H1 (cell line): ENCODE results near the gene CORO6. TPM values are rescaled to one million over a fixed set of nuclear protein-coding genes. Genes with fewer than 3 reads are reported as not detected.
A peak's percentile ranks its signal among the peaks of the same experiment; 100 is the strongest.

Source experiments
- CTCF ChIA-PET: fragments of 300-600 bp; sonication (Branson Sonifier 250); formaldehyde crosslinking; loops from one replicate; lab custom pipeline; 2021; ENCODE audit not compliant: partially characterized antibody; lab: Charles Lee
- POLR2A ChIA-PET: fragments of 300-600 bp; sonication (Branson Sonifier 250); formaldehyde crosslinking; loops from one replicate; lab custom pipeline; 2021; ENCODE audit warnings: inconsistent platforms; ENCODE audit not compliant: partially characterized antibody; lab: Charles Lee
- DNase-seq, 2 experiments: peaks; one replicate each; pipeline versions ENCODE4 v3.0.0 to v3.0.0-alpha.2; 2010 to 2022; ENCODE audit warnings: low spot score in 2 of 2, low read depth in 1 of 2, mixed read lengths in 1 of 2
- FAIRE-seq: peaks from 2 replicates; lab custom pipeline; 2011; peaks lifted over from hg19 to GRCh38; lab: Jason Lieb, UNC
- H2AFZ ChIP-seq: 2 replicates; pipeline ENCODE4 v1.8.1; 2012; ENCODE audit warnings: low read length, inconsistent platforms
- H2AK5ac ChIP-seq: 2 replicates; pipeline ENCODE4 v1.6.1; 2013; ENCODE audit warnings: low read depth, low read length
- H2BK120ac ChIP-seq: replicated peaks from 2 replicates; pipeline ENCODE3; 2013; ENCODE audit warnings: low read depth, low read length, inconsistent platforms
- H2BK12ac ChIP-seq: 2 replicates; pipeline ENCODE4 v1.6.1; 2013; ENCODE audit warnings: low read depth, low read length
- H2BK15ac ChIP-seq: 2 replicates; pipeline ENCODE4 v1.6.1; 2013; ENCODE audit warnings: low read length
- H2BK20ac ChIP-seq: 2 replicates; pipeline ENCODE4 v1.6.1; 2013; ENCODE audit warnings: low read length
- H2BK5ac ChIP-seq: 2 replicates; pipeline ENCODE4 v1.6.1; 2013; ENCODE audit warnings: low read depth, low read length
- H3K14ac ChIP-seq: 2 replicates; pipeline ENCODE4 v1.6.1; 2013; ENCODE audit warnings: inconsistent platforms; ENCODE audit not compliant: insufficient read length
- H3K18ac ChIP-seq: 2 replicates; pipeline ENCODE4 v1.6.1; 2013; ENCODE audit warnings: low read length; ENCODE audit errors: extremely low read depth
- H3K23ac ChIP-seq: 2 replicates; pipeline ENCODE4 v1.6.1; 2013; ENCODE audit warnings: inconsistent platforms; ENCODE audit not compliant: insufficient read length
- H3K23me2 ChIP-seq: 2 replicates; pipeline ENCODE4 v1.6.1; 2013; ENCODE audit warnings: low read depth, low read length
- H3K27ac ChIP-seq: 2 replicates; pipeline ENCODE4 v1.6.1; 2011; ENCODE audit warnings: low read depth, low read length, inconsistent platforms
- H3K27me3 ChIP-seq, 4 experiments: replicated peaks in 1 of 4; 1 replicate in 1 of 4; 2 replicates in 3 of 4; pipeline versions ENCODE4 v1.6.1 to v1.8.1; 2011 to 2013; ENCODE audit warnings: low read length in 3 of 4, mild to moderate bottlenecking in 3 of 4, inconsistent platforms in 2 of 4, mixed read lengths in 2 of 4, moderate library complexity in 1 of 4; ENCODE audit not compliant: control insufficient read depth in 3 of 4, insufficient read depth in 3 of 4; ENCODE audit errors: extremely low read depth in 1 of 4
- H3K36me3 ChIP-seq, 4 experiments: 2 replicates each; pipeline versions ENCODE4 v1.6.1 to v1.8.1; 2011 to 2013; ENCODE audit warnings: mild to moderate bottlenecking in 4 of 4, low read length in 3 of 4, moderate library complexity in 2 of 4, control low read depth in 1 of 4, inconsistent platforms in 1 of 4; ENCODE audit not compliant: insufficient read depth in 4 of 4, control insufficient read depth in 2 of 4
- H3K4ac ChIP-seq: replicated peaks from 2 replicates; pipeline ENCODE3; 2013; ENCODE audit warnings: low read length, low read depth, mixed read lengths, inconsistent platforms; ENCODE audit not compliant: insufficient read length
- H3K4me1 ChIP-seq, 4 experiments: replicated peaks in 1 of 4; 1 replicate in 1 of 4; 2 replicates in 3 of 4; pipeline versions ENCODE4 v1.6.1 to v1.8.1; 2011 to 2013; ENCODE audit warnings: low read length in 3 of 4, inconsistent platforms in 2 of 4, mixed read lengths in 1 of 4; ENCODE audit not compliant: insufficient read depth in 4 of 4, control insufficient read depth in 3 of 4
- H3K4me2 ChIP-seq, 2 experiments: 2 replicates each; pipeline versions ENCODE4 v1.6.1 to v1.8.1; 2011 to 2013; ENCODE audit warnings: low read depth in 2 of 2, low read length in 2 of 2, control low read depth in 1 of 2, inconsistent platforms in 1 of 2, mild to moderate bottlenecking in 1 of 2; ENCODE audit not compliant: insufficient read depth in 1 of 2
- H3K4me3 ChIP-seq, 4 experiments: fragments of 200-600, 300-600 bp in 1 of 4; sonication (generic), shearing (Covaris generic), sonication (Bioruptor Twin) in 1 of 4; 2 replicates each; pipeline versions ENCODE4 v1.5.1 to v1.8.1; 2011 to 2016; ENCODE audit warnings: low read length in 4 of 4, low read depth in 3 of 4, control low read depth in 2 of 4, inconsistent platforms in 2 of 4, mild to moderate bottlenecking in 2 of 4, mixed read lengths in 1 of 4, moderate library complexity in 1 of 4; ENCODE audit not compliant: insufficient read depth in 2 of 4; ENCODE audit errors: extremely low read depth in 1 of 4
- H3K56ac ChIP-seq: replicated peaks from 2 replicates; pipeline ENCODE3; 2013; ENCODE audit warnings: low read depth, mild to moderate bottlenecking, mixed read lengths, low read length, inconsistent platforms; ENCODE audit not compliant: insufficient read length
- H3K79me1 ChIP-seq: 2 replicates; pipeline ENCODE4 v1.6.1; 2013; ENCODE audit warnings: low read depth, low read length, control low read depth
- H3K79me2 ChIP-seq, 2 experiments: 2 replicates each; pipeline versions ENCODE4 v1.6.1 to v1.8.1; 2012 to 2013; ENCODE audit warnings: low read length in 2 of 2, mild to moderate bottlenecking in 2 of 2, inconsistent platforms in 1 of 2; ENCODE audit not compliant: insufficient read depth in 2 of 2, control insufficient read depth in 1 of 2
- H3K9ac ChIP-seq, 4 experiments: replicated peaks in 1 of 4; 1 replicate in 1 of 4; 2 replicates in 3 of 4; pipeline versions ENCODE4 v1.6.1 to v1.8.1; 2011 to 2013; ENCODE audit warnings: low read depth in 3 of 4, low read length in 3 of 4, control low read depth in 2 of 4, mild to moderate bottlenecking in 2 of 4, moderate library complexity in 2 of 4, inconsistent platforms in 1 of 4; ENCODE audit errors: extremely low read depth in 1 of 4
- H3K9me3 ChIP-seq, 2 experiments: 2 replicates each; pipeline versions ENCODE4 v1.6.1 to v1.8.1; 2012 to 2013; ENCODE audit warnings: mild to moderate bottlenecking in 2 of 2, moderate library complexity in 2 of 2, control low read depth in 1 of 2, inconsistent platforms in 1 of 2, low read depth in 1 of 2, low read length in 1 of 2, mixed read lengths in 1 of 2; ENCODE audit not compliant: insufficient read depth in 2 of 2
- H4K20me1 ChIP-seq, 2 experiments: replicated peaks in 1 of 2; 2 replicates each; pipeline versions ENCODE3 to v1.8.1; 2011 to 2013; ENCODE audit warnings: inconsistent platforms in 2 of 2, low read length in 2 of 2, mild to moderate bottlenecking in 1 of 2; ENCODE audit not compliant: insufficient read depth in 2 of 2, control insufficient read depth in 1 of 2
- H4K5ac ChIP-seq: 2 replicates; pipeline ENCODE4 v1.6.1; 2013; ENCODE audit warnings: low read length, low read depth, mixed read lengths, inconsistent platforms; ENCODE audit not compliant: insufficient read length
- H4K8ac ChIP-seq: 2 replicates; pipeline ENCODE4 v1.8.0; 2013; ENCODE audit warnings: mild to moderate bottlenecking, moderate library complexity, low read length, inconsistent platforms; ENCODE audit not compliant: insufficient read depth; ENCODE audit errors: extremely low read depth
- H4K91ac ChIP-seq: replicated peaks from 2 replicates; pipeline ENCODE3; 2013; ENCODE audit warnings: low read length, mixed read lengths, inconsistent platforms; ENCODE audit not compliant: insufficient read length
- CREB1 ChIP-seq: IDR thresholded peaks from 2 replicates; pipeline ENCODE4 v1.6.1; 2012; ENCODE audit warnings: inconsistent platforms
- KDM4A ChIP-seq: IDR thresholded peaks from one replicate; pipeline ENCODE4 v1.7.1; 2012; ENCODE audit warnings: low read depth, mild to moderate bottlenecking, moderate library complexity, low read length, inconsistent platforms; ENCODE audit not compliant: severe bottlenecking
- POU5F1 ChIP-seq: IDR thresholded peaks from 2 replicates; pipeline ENCODE4 v1.6.1; 2011; ENCODE audit warnings: low read depth, mild to moderate bottlenecking, low read length, moderate library complexity
- WGBS, 2 experiments: shearing (Covaris generic) in 1 of 2; methylation state at CpG; one replicate each; pipeline versions ENCODE4 v1.1.6 to v1.1.7; 2013 to 2015; ENCODE audit warnings: low lambda C conversion rate in 2 of 2, mixed read lengths in 2 of 2, inconsistent platforms in 1 of 2, low coverage in 1 of 2, missing lambda C conversion rate in 1 of 2; ENCODE audit not compliant: insufficient replicate concordance in 2 of 2, insufficient coverage in 1 of 2, insufficient read length in 1 of 2; ENCODE audit errors: extremely low coverage in 1 of 2, missing lambda C conversion rate in 1 of 2; 5-methylcytosine and 5-hydroxymethylcytosine counted together
- polyA plus RNA-seq, 7 experiments: library from polyadenylated mRNA; depleted of rRNA in 3 of 7; stranded (reverse) in 5 of 7; unstranded in 2 of 7; fragments of >200 nt in 5 of 7; fragments of 200-250 nt in 2 of 7; gene quantifications; 1 replicate in 5 of 7; 2 replicates in 1 of 7; 4 replicates in 1 of 7; pipeline versions ENCODE4 v1.2.1 to v1.2.3, GENCODE V29; 2011 to 2013; ENCODE audit warnings: missing spikeins in 2 of 7, mixed read lengths in 2 of 7
- total RNA-seq: library from RNA; stranded (reverse); fragmentation: NEBNext Ultra II Directional; extraction: Animal tissue kit (Norgen Biotek cat#: 25700); gene quantifications from 2 replicates; pipeline ENCODE4 v1.2.1, GENCODE V29; 2021

CORO6 gene
- total and polyA plus RNA-seq, 2 of the 8 experiments (the other 6 are each of a cell fraction or from before 2014, with no cell fraction given): 2.5 to 8.6 TPM

DNA sequence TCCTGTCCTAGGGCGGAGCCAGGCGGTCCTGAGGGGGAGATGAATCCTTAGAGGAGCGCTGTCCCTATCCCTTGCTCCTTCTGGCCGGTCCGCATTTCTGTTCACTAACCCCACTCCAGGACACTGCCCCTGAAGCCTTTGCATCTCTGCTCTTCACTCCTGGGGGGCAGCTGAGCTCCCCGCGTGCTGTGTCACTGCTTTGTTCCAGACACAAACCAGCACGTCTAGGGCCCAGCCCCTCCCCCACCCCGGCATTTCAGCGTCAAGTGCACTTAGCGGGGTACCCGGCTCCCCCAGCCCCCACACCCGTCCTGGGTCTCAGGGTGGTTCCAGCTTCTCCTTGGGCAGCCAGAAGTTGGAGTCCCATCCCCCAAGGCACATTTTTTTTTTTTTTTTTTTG lies 8.9 kb downstream of the CORO6 start:
- peak overlapping the region; percentile 61 for H4K91ac ChIP-seq
- H3K9me3 ChIP-seq: peaks cover 0 to 11% of the 10 kb centered on the region in 2 experiments; a peak in 1 of 4 replicates
- 0 out of 2 replicates have a peak, but pooled peaks cover 2% of the 10 kb centered on the region for H3K79me1 ChIP-seq
- no peak overlapping the region for H3K56ac ChIP-seq
- FAIRE-seq (no peak), DNase-seq (no peak)
- H4K8ac ChIP-seq: peak overlapping the region; percentile 84; the same call in 1 of the 2 replicates
- no peak overlapping the region for H3K4ac ChIP-seq
- peaks cover 0 to 7% (median 0%) of the 10 kb centered on the region in 4 experiments; a peak in 1 of 8 replicates for H3K36me3 ChIP-seq
- peaks cover 3 to 5% of the 10 kb centered on the region in 2 experiments for H4K20me1 ChIP-seq
- no peak overlapping the region for H3K14ac ChIP-seq
- WGBS, 2 experiments: 35% methylated on average over 12 of the region's 13 CpGs; no CpG with 5 or more reads in 1 of the 2 experiments
- no peak overlapping the region; the same call in 1 of the 2 replicates for H3K18ac ChIP-seq
- H3K9ac ChIP-seq: 0 out of 7 replicates have a peak overlapping the region, but pooled peaks of 1 of the 4 experiments have one; percentile 4
- H2AFZ ChIP-seq: peak overlapping the region; percentile 9; the same call in 1 of the 2 replicates
- no peak overlapping the region for H2BK5ac ChIP-seq
- H3K23me2 ChIP-seq: peaks cover 13% of the 10 kb centered on the region
- peak overlapping the region; percentile 85; the same call in 1 of the 2 replicates for H2AK5ac ChIP-seq
- no peak overlapping the region for H4K5ac ChIP-seq
- H3K27ac ChIP-seq: no peak overlapping the region
- H3K4me1 ChIP-seq: peaks cover 10 to 38% (median 32%) of the 10 kb centered on the region in 4 experiments
- 0 out of 2 replicates have a peak overlapping the region, but pooled peaks have one; percentile 29 for H2BK15ac ChIP-seq
- ChIA-PET POLR2A (interaction anchor here (0.6 to 1.3 kb wide), 4 partner anchors 13 to 1173 kb away, joined by 3 to 4 read pairs (median 3); no protein-coding TSS in a partner anchor), CTCF (interaction anchor here (0.6 to 13.1 kb wide), 13 partner anchors 9 to 481 kb away, joined by 3 to 193 read pairs (median 4); partner anchors contain the start of genes ABHD15, ANKRD13B and TP53I13)
- peak overlapping the region; percentile 46 to 75 for H3K4me2 ChIP-seq
- no peak for TF ChIP-seq POU5F1
- TF ChIP-seq KDM4A: peak; percentile 6
- no peak for TF ChIP-seq CREB1
- H2BK20ac ChIP-seq: no peak overlapping the region
- peaks cover 17 to 53% (median 41%) of the 10 kb centered on the region in 4 experiments for H3K27me3 ChIP-seq
- H2BK120ac ChIP-seq: no peak overlapping the region
- H3K4me3 ChIP-seq: peak overlapping the region; percentile 5 to 55 (median 38); a peak in 5 of 8 replicates
- H2BK12ac ChIP-seq: peak overlapping the region; percentile 39; the same call in 1 of the 2 replicates
- no peak overlapping the region for H3K23ac ChIP-seq
- H3K79me2 ChIP-seq: no peaks in the 10 kb centered on the region
